Bronchial epithelial cell (primary cell): ENCODE data around the gene ABRAXAS1. TPM values are rescaled to one million over a fixed set of nuclear protein-coding genes. Genes with fewer than 3 reads are reported as not detected.
A peak's percentile ranks its signal among the peaks of the same experiment; 100 is the strongest.

Source experiments
- DNase-seq: peaks from one replicate; pipeline ENCODE4 v3.0.0-alpha.2; 2010; ENCODE audit warnings: low read depth
- FAIRE-seq: peaks from 2 replicates; lab custom pipeline; 2011; peaks lifted over from hg19 to GRCh38; lab: Jason Lieb, UNC
- H3K27me3 ChIP-seq: 2 replicates; pipeline ENCODE4 v1.5.1; 2011; ENCODE audit warnings: low read length; ENCODE audit not compliant: control insufficient read depth, insufficient read depth
- H3K36me3 ChIP-seq: 2 replicates; pipeline ENCODE4 v1.5.1; 2011; ENCODE audit warnings: low read length; ENCODE audit not compliant: control insufficient read depth, insufficient read depth
- H3K4me3 ChIP-seq: 2 replicates; pipeline ENCODE4 v1.5.1; 2011; ENCODE audit warnings: mild to moderate bottlenecking, low read depth, low read length, control low read depth
- total RNA-seq: library from RNA; depleted of rRNA; stranded (reverse); fragments of >200 nt; gene quantifications from 2 replicates; pipeline ENCODE4 v1.2.1, GENCODE V29; 2014
- TF ChIP-seq, protein P1 (sequence below): IDR thresholded peaks from 2 replicates; pipeline ENCODE4 v1.5.1; 2011; ENCODE audit warnings: mild to moderate bottlenecking, moderate library complexity, low read length, control low read depth, inconsistent platforms; ENCODE audit not compliant: insufficient read depth, severe bottlenecking

Gene ABRAXAS1
- total RNA-seq = 6.6 and 7.0 TPM in 2 replicates

DNA sequence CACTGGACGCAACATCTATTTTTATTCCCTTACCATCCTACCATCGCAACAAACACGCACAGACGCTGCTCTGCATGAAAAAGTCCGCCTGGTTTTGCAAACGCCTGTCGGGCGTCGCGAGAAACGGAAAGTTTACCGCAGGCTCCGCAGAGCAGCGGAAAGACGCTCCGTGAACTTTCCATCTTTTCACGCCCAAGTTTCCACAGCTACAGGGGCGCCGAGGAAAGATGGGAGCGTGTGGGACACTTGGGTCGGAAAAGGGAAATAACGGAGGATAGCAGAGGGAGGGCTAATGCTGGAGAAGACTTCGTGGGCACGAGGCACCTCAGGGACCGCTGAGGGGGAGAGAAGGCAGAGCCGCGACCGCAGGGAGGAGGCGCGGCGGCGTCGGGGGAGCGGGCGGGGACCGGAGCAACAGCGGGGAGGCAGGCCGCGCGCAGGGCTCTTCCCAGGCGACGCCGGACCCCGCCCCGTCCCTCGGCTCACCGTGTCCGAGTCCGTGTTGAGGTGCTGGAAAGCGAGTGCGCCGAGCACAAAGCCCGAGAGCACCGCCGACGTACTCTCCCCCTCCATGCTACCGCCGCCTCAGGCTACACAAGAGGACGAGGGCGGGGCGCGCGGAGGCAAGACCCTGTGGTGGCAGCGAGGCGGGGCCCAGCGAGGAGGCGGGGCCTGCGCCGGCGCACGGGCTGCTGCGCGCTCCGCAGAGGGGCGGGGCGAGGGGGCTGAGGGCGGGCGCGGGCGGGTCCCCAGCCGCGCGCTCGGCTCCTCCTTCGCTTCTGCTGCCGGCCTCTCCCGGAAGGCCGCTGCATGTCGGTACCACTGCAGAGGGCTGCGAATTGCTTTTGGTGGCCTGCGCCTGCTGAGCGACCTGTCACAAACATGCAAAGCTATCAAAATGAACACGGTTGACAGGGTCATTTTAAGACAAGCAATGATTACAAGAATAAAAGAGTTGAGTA, at the start of gene ABRAXAS1:
TSS of gene ABRAXAS1 (minus strand) at position 601 of the 962 bp plus-strand sequence. CDS start at position 573, 28 bp downstream.
- FAIRE-seq = no peak
- TF ChIP-seq, protein P1, sequence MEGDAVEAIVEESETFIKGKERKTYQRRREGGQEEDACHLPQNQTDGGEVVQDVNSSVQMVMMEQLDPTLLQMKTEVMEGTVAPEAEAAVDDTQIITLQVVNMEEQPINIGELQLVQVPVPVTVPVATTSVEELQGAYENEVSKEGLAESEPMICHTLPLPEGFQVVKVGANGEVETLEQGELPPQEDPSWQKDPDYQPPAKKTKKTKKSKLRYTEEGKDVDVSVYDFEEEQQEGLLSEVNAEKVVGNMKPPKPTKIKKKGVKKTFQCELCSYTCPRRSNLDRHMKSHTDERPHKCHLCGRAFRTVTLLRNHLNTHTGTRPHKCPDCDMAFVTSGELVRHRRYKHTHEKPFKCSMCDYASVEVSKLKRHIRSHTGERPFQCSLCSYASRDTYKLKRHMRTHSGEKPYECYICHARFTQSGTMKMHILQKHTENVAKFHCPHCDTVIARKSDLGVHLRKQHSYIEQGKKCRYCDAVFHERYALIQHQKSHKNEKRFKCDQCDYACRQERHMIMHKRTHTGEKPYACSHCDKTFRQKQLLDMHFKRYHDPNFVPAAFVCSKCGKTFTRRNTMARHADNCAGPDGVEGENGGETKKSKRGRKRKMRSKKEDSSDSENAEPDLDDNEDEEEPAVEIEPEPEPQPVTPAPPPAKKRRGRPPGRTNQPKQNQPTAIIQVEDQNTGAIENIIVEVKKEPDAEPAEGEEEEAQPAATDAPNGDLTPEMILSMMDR = no peak
- H3K27me3 ChIP-seq = no peaks in the 10 kb centered on the region
- H3K36me3 ChIP-seq = no peaks in the 10 kb centered on the region
- peak; percentile 73 for DNase-seq
- H3K4me3 ChIP-seq = peak within 1 kb of the TSS; percentile 83

- no peak for FAIRE-seq
- H3K36me3 ChIP-seq = no peaks in the 10 kb centered on the region
- H3K27me3 ChIP-seq = no peaks in the 10 kb centered on the region
- no peak for DNase-seq
- H3K4me3 ChIP-seq = no peak overlapping the region
- TF ChIP-seq, protein P1 = no peak
These were observed 42.8 kb upstream of the ABRAXAS1 start for GRCh38 chr4:83527671-83528070.

GRCh38 chr4:83522239-83522638, 37.3 kb upstream of the ABRAXAS1 start:
- H3K27me3 ChIP-seq = no peaks in the 10 kb centered on the region
- DNase-seq (no peak), FAIRE-seq (no peak)
- TF ChIP-seq, protein P1 = no peak
- no peaks in the 10 kb centered on the region for H3K36me3 ChIP-seq
- no peak overlapping the region for H3K4me3 ChIP-seq

DNA sequence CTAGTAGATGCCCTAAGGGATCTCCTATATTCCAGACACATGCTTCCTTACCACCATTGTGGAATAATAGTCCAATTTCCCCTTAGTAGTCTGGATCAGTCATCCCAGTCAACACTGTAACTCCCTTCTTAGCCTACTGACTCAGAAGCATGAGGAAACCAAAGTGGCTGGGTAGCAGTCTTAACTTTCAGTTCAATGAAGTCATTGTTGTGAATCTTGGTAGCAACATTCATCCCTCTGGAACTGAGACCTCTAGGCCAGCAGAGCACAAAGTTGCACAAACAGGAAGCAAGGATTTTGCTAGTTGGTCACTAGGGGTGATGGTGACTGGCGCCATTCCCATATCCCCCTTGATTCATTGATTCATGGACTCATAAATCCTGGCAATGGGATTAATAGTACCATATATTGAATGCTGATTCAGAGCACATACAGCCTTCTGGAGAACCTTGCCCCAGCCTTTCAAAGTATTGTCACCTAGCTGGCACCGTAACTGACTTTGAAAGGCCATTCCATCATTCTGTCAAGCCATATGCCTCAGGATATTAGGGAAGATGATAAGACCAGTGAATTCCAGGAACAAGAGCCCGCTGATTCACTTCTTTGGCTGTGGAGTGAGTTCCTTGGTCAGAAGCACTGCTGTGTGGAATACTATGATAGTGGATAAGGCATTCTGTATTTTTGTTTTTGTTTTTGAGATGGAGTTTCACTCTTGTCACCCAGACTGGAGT, 31.3 kb upstream of the ABRAXAS1 start:
- Histone ChIP-seq H3K4me3 (no peak overlapping the region), H3K36me3 (no peaks in the 10 kb centered on the region), H3K27me3 (no peaks in the 10 kb centered on the region)
- TF ChIP-seq, protein P1 = no peak
- DNase-seq (peak; percentile 72), FAIRE-seq (no peak)

GRCh38 chr4:83510442-83510841, 25.5 kb upstream of the ABRAXAS1 start:
- FAIRE-seq (no peak), DNase-seq (no peak)
- H3K4me3 ChIP-seq = no peak overlapping the region
- H3K36me3 ChIP-seq = no peaks in the 10 kb centered on the region
- TF ChIP-seq, protein P1 = no peak
- no peaks in the 10 kb centered on the region for H3K27me3 ChIP-seq
